Stomach (tissue), 9 donors: Measurements from ENCODE around the gene SLC25A48. TPM values are rescaled to one million over a fixed set of nuclear protein-coding genes. Genes with fewer than 3 reads are reported as not detected.
A peak's percentile ranks its signal among the peaks of the same experiment; 100 is the strongest.

ENCODE experiments used
- DNase-seq, 2 donors: peaks; one replicate each; pipeline versions ENCODE4 v3.0.0 to v3.0.0-alpha.2; 2013 to 2019
- H3K27ac ChIP-seq, 5 donors: fragments of 200-600 bp in 4 of 5; sonication (generic) in 4 of 5; one replicate each; pipeline ENCODE4 v1.5.1; 2013 to 2019; ENCODE audit warnings: mild to moderate bottlenecking in 1 of 5, moderate library complexity in 1 of 5
- H3K27me3 ChIP-seq, 3 donors: fragments of 200-600 bp; sonication (generic); one replicate each; pipeline ENCODE4 v1.5.1; 2017 to 2019; ENCODE audit warnings: mixed run types in 1 of 3
- H3K36me3 ChIP-seq, 4 donors: fragments of 200-600 bp; sonication (generic); 1 replicate in 3 of 4; 2 replicates in 1 of 4; pipeline ENCODE4 v1.5.1; 2016 to 2019
- H3K4me1 ChIP-seq, 4 donors: fragments of 200-600 bp; sonication (generic); one replicate each; pipeline ENCODE4 v1.5.1; 2016 to 2019
- H3K4me3 ChIP-seq, 4 donors: fragments of 200-600 bp; sonication (generic) in 3 of 4; one replicate each; pipeline ENCODE4 v1.5.1; 2016 to 2019; ENCODE audit warnings: mild to moderate bottlenecking in 1 of 4
- H3K9me3 ChIP-seq, 4 donors: fragments of 200-600 bp; sonication (generic); one replicate each; pipeline ENCODE4 v1.5.1; 2016 to 2019
- CTCF ChIP-seq, 7 experiments: fragments of 450-650 bp in 4 of 7; fragments of 200-600 bp in 3 of 7; sonication (generic) in 3 of 7; IDR thresholded peaks; one replicate each; pipeline ENCODE4 v1.5.1; 2016 to 2019; ENCODE audit warnings: antibody characterized with exemption in 7 of 7, control low read depth in 2 of 7, mild to moderate bottlenecking in 1 of 7
- EP300 ChIP-seq: sonication (generic); formaldehyde crosslinking; IDR thresholded peaks from one replicate; pipeline ENCODE4 v1.6.1; 2017; ENCODE audit warnings: antibody characterized with exemption
- POLR2A ChIP-seq, 4 donors: fragments of 450-650 bp; IDR thresholded peaks; one replicate each; pipeline ENCODE4 v1.6.1; 2016; ENCODE audit warnings: antibody characterized with exemption in 4 of 4, control low read depth in 2 of 4, mild to moderate bottlenecking in 1 of 4, moderate library complexity in 1 of 4
- POLR2AphosphoS5 ChIP-seq, 3 donors: sonication (generic); formaldehyde crosslinking; IDR thresholded peaks; one replicate each; pipeline ENCODE4 v1.6.1; 2016; ENCODE audit warnings: antibody characterized with exemption in 3 of 3
- WGBS, 5 donors: extraction: QIAGEN DNeasy Blood & Tissue Kit in 3 of 5; methylation state at CpG; one replicate each; pipeline versions ENCODE4 v1.1.5 to v1.1.7; 2013 to 2018; 5-methylcytosine and 5-hydroxymethylcytosine counted together
- intact Hi-C: fragments of 100-400 bp; cut with DNase I; formaldehyde crosslinking; loops from one replicate; pipeline ENCODE4 v1.15.1; 2023; ENCODE audit warnings: low total_unique reads
- polyA plus RNA-seq, 3 donors: library from polyadenylated mRNA; stranded (reverse); fragments of 200-250 nt; gene quantifications; one replicate each; pipeline ENCODE4 v1.2.3, GENCODE V29; 2013
- total RNA-seq, 5 donors: library from RNA; depleted of rRNA; stranded (reverse); fragments of >200 nt; gene quantifications; one replicate each; pipeline versions ENCODE4 v1.1.0 to v1.2.3, GENCODE V29; 2014 to 2016
- donor health status: healthy with polysubstance abuse.
- donor health status: Bipolar disorder and iron deficiency.
- donor health status: healthy.

Gene SLC25A48
- total and polyA plus RNA-seq, 8 donors, result 0.13 to 0.37 TPM; not detected in 6

DNA sequence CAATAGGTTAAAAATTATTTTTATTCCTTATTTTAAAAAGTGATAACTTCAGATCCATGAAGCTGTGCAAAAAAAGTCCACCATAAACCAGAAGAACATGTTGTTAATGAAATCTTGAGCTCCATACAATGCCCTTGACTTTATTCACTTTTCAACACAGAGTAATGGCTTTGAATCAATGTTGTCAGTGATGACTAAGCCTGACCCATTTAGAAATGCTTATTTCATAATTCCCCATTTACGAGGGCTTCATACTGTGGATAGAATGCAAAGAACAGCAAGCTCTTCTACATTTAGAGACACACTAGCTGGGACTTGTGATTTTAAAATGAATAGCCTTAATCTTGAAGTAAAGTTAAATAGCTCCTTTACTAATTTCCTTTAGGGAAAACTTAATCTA lies 86.9 kb downstream of the SLC25A48 start:
- no peaks in the 10 kb centered on the region for H3K4me1 ChIP-seq
- intact Hi-C loops, result no loop called here
- TF ChIP-seq CTCF (IDR thresholded peaks at IDR 0.05), result no peak
- no peak for TF ChIP-seq POLR2AphosphoS5 (IDR thresholded peaks at IDR 0.05)
- TF ChIP-seq EP300, result no peak
- no peak for TF ChIP-seq POLR2A (IDR thresholded peaks at IDR 0.05)
- no peak for DNase-seq
- no peaks in the 10 kb centered on the region for H3K9me3 ChIP-seq
- WGBS, 5 donors, result 32 to 60% (median 46%) methylated on average over 1 of the region's 1 CpG
- H3K27me3 ChIP-seq, result peaks cover 0 to 63% (median 0%) of the 10 kb centered on the region in 3 donors
- no peak overlapping the region for H3K4me3 ChIP-seq
- no peak overlapping the region for H3K27ac ChIP-seq
- no peaks in the 10 kb centered on the region for H3K36me3 ChIP-seq

GRCh38 chr5:135930029-135930948 lies 95.8 kb downstream of the SLC25A48 start:
- intact Hi-C loops, result no loop called here
- no peak for TF ChIP-seq EP300
- TF ChIP-seq CTCF (IDR thresholded peaks at IDR 0.05), result no peak
- no peak for TF ChIP-seq POLR2A (IDR thresholded peaks at IDR 0.05)
- TF ChIP-seq POLR2AphosphoS5 (IDR thresholded peaks at IDR 0.05), result no peak
- Histone ChIP-seq H3K9me3 (peaks cover 0 to 7% (median 3%) of the 10 kb centered on the region in 4 donors), H3K27me3 (peaks cover 0 to 67% (median 26%) of the 10 kb centered on the region in 3 donors), H3K4me1 (peaks cover 10 to 13% (median 12%) of the 10 kb centered on the region in 4 donors), H3K4me3 (peak overlapping the region; percentile 32 to 50 (median 40)), H3K36me3 (no peaks in the 10 kb centered on the region), H3K27ac (no peak overlapping the region)
- WGBS, 5 donors, result 3 to 21% (median 4%) methylated on average over 12 to 99 of the region's 99 CpGs
- peak in 1 of 2 donors; percentile 44 for DNase-seq

DNA sequence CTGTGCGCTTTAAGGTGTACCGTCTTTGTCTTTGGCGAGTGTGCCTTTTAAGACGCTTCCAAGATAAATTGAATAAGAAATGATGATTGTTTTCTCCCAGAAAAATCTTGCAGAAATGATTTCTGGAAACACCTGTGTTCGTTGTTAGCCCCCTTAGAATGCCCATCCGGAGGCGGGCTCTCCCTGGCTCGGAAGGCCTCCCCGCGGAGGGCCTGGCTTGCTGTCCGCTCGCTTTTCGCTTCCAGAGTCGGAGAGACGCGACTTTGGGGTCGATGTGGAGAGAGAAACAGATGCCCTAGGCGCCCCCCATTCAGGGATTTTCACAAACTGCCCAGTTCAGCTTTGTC lies 96.5 kb downstream of the SLC25A48 start:
- intact Hi-C loops, result no loop called here
- H3K27me3 ChIP-seq, result peaks cover 0 to 60% (median 26%) of the 10 kb centered on the region in 3 donors
- peaks cover 10 to 13% (median 12%) of the 10 kb centered on the region in 4 donors for H3K4me1 ChIP-seq
- H3K36me3 ChIP-seq, result no peaks in the 10 kb centered on the region
- H3K9me3 ChIP-seq, result peaks cover 0 to 7% (median 3%) of the 10 kb centered on the region in 4 donors
- H3K4me3 ChIP-seq, result peak overlapping the region in 1 of 4 donors; percentile 32
- 18 to 35% (median 28%) methylated on average over 18 of the region's 18 CpGs for WGBS, 5 donors
- TF ChIP-seq POLR2AphosphoS5 (IDR thresholded peaks at IDR 0.05) (no peak), EP300 (no peak), CTCF (IDR thresholded peaks at IDR 0.05) (no peak), POLR2A (IDR thresholded peaks at IDR 0.05) (no peak)
- no peak for DNase-seq
- H3K27ac ChIP-seq, result no peak overlapping the region

GRCh38 chr5:135934939-135935338 lies 100.5 kb downstream of the SLC25A48 start:
- H3K27ac ChIP-seq, result no peak overlapping the region
- intact Hi-C loops, result no loop called here
- peak in 1 of 2 donors; percentile 28 for DNase-seq
- TF ChIP-seq POLR2A (IDR thresholded peaks at IDR 0.05) (no peak), EP300 (no peak), POLR2AphosphoS5 (IDR thresholded peaks at IDR 0.05) (no peak), CTCF (IDR thresholded peaks at IDR 0.05) (no peak)
- 50 to 69% (median 61%) methylated on average over 3 of the region's 3 CpGs for WGBS, 5 donors
- peaks cover 0 to 28% (median 17%) of the 10 kb centered on the region in 3 donors for H3K27me3 ChIP-seq
- peaks cover 9 to 10% (median 9%) of the 10 kb centered on the region in 4 donors for H3K4me1 ChIP-seq
- H3K4me3 ChIP-seq, result no peak overlapping the region
- H3K9me3 ChIP-seq, result no peaks in the 10 kb centered on the region
- no peaks in the 10 kb centered on the region for H3K36me3 ChIP-seq
